Measurements from ENCODE around the gene FZD4. TPM values are rescaled to one million over a fixed set of nuclear protein-coding genes. Genes with fewer than 3 reads are reported as not detected.
"Not testable (repeated sequence)": the region's sequence is repeated elsewhere in the genome, so short reads cannot be mapped to it uniquely, and the experiment has no call there.

Gene FZD4
- polyA plus RNA-seq, 1 donor: 26.2 TPM

DNA sequence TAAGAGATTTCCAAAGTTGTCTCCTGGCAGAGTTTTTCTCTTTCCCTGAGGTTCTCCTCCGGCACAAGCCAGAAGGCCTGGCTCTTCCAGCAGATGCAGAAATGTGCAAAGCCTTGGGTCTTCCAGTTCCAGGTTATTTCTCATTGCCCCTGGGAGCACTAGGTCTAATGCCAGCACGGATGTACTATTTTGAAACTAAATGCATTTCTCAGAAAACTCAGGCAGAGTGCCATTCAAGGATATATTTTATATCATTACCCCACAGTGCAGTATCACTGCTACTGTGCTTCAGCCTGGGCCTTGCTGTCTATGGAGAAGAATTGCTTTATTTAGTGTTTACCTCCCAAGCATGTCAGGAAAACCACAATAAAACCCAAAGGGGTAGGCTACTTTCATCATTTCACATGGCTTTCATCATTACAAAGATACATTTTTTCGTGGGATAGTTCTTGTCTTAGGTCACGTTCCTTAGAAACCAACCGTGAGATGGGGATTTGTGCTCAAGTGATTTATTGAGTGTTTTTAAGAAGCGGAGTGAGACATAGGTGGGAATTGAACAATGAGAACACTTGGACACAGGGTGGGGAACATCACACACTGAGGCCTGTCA, 22.4 kb upstream of the FZD4 start:
- DNase-seq (ENCODE audit: low read depth): no peak

DNA sequence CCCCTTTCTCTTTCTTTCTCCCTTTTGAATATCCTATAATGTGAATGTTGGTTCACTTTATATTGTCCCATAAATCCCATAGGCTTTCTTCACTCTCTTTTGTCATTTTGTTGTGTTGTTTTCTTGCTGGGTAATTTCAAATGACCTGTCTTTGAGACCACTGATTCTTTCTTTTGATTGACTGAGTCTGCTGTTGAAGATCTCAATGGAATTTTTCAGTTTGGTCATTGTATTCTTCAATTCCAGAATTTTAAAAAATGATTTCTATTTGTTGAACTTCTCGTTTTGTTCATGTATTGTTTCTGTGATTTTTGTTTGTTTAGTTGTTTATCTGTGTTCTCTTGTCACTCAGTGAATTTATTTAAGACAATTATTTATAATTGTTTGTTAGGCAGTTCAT, 17.5 kb upstream of the FZD4 start:
- DNase-seq (ENCODE audit: low read depth): no peak

DNA sequence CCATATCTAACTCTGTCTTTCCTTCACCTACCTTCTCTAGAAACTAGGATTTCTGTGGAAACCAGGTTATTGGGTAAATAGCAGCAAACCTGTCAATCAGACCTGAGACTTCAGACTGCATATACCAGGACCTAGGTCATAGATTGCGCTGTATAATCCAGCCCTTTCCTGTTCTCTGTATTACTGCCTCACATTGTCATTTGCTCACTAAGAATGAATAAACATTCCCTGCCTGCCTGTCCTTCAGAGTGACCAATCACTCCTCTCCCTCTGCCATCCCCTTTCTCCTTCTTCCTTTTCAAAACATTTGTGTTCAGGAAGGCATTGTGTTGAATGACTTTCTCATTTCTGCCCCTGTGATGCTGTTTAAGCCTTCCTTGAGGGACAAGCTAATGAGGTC, 14.1 kb upstream of the FZD4 start:
- no peak for DNase-seq (ENCODE audit: low read depth)

DNA sequence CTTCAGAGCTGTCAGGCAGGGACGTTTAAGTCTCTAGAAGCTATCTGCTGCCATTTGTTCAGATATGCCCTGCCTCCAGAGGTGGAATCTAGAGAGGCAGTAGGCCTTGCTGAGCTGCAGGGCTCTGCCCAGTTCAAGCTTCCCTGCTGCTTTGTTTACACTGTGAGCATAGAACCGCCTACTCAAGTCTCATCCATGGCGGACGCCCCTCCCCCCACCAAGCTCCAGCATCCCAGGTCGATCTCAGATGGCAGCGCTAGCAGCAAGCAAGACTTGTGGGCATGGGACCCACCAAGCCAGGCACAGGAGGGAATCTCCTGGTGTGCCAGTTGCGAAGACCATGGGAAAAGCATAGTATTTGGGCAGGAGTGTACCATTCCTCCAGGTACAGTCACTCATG, 12.4 kb upstream of the FZD4 start:
- DNase-seq (ENCODE audit: low read depth): not testable (repeated sequence)

DNA sequence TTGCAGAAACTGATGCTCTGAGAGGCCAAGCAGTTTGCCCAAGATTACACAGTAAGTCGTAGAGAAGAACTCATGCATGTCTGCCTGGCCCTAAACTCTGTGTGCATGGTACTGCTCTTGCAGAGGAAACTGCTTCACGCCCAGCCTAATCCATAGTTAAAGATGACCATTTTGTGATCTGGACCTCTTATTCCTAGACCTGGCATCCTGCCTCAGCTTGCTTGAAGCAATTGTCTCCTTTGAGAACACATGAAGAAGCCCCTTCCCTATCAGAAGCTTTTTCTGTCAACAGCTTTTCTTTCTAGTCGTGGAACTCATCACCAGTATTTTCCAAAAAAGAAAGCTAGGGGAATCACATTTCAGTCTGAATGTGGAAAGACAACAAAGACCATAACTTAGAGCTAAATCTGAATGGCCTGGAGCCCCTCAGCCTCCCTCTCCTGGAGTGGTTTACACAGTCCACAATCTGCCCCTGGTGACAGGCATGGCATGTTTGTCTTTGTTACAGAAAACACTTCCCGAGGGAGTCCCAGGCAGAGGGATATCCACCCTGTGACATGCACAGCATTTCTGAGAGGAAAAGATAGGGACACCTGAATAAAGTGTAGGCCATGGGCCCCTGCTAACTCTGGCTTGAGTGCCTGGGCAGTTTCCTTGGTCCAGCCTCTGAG, 2.9 kb upstream of the FZD4 start:
- DNase-seq (ENCODE audit: low read depth): no peak

DNA sequence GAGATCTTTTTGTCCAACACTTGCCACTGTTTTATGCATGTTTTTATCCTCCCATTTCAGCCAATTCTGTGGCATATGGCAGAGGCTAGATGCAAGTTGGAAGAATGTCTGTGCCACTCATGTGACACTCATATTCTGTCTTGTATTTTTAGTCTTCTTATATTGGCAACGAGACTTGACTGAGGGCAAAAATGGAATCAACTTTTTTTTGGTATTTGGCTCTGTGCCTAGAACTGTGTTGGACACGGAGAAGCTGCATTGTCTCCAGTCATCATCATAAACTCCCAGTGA, 1.7 kb upstream of the FZD4 start:
- no peak for DNase-seq (ENCODE audit: low read depth)

DNA sequence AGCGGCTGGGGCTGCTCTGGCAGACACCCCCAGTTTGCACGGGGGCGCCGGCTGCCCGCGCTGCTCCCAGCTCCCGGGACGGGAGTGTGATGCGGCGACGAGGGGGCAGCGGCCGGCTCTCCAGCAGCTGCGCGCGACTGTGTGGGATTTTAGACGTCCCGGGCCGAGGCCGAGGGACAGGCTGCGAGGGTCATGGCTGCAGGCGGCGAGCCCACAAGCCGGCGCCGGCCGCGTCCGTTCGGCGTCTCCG, 159 bp downstream of the FZD4 start:
- no peak for DNase-seq (ENCODE audit: low read depth)

DNA sequence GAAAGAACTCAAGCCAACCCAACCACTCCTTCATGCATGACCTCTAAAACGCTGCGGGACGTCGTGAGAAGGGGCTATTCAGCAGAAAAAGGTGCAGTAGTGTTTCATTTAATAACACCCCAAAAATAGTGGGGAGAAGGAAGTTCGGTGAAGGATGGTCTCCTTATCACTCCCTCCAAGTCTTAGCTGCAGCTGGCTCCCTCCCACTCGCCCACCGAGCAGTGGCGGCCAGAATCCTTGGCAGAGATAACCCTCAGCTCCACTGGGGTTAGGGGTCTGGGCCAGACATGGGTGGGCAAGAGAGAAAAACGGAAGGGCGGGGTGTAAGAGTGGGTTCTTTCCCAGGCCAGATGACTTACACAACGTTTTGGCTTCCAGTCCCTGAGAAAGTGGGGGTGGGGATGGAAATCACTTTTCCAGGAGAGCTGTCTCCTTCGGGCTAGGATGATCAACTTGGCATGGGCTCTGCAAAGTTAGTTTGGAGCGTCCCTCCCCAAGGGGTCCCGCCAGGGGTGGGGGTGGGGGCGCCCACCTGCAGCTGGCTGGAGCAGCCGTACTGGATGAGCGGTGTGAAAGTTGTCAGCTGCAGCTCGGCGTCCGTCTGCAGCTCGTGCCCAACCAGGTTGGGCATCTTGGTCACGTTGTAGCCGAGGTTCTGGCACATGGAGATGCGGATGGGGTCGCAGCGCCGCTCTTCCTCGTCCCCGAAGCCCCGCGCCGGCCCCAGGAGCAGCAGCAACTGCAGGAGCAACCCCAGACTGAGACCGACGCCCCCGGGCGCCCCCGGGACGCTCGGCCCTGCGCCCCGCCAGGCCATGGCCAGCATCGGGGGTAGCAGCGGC, 705 bp downstream of the FZD4 start:
- no peak for DNase-seq (ENCODE audit: low read depth)

DNA sequence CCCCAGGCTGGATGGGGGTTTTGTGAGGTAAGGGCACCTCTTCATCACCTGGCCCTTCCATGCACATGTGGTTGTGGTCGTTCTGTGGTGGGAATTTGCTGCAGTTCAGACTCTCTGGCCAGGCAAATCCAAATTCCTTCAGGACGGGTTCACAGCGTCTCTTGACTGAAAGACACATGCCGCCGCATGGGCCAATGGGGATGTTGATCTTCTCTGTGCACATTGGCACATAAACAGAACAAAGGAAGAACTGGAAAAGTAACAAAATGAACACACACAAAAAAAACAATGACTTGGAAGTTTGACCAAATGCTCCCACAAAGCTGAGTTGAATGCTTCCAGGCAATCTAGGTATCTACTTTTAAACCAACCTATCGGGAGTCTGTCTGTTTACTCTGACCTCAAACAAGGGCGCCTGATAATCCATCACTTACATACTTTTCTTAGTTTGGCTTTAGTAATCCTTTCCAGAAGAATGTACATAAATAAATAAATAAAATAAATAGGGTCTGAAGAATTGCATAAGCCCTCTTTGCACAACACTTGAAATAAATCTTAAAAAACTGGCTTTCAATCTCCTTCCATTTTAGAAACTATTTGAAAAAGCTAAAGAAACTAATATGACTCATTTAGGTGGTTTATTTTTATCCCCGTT, 2.8 kb downstream of the FZD4 start:
- no peak for DNase-seq (ENCODE audit: low read depth)

DNA sequence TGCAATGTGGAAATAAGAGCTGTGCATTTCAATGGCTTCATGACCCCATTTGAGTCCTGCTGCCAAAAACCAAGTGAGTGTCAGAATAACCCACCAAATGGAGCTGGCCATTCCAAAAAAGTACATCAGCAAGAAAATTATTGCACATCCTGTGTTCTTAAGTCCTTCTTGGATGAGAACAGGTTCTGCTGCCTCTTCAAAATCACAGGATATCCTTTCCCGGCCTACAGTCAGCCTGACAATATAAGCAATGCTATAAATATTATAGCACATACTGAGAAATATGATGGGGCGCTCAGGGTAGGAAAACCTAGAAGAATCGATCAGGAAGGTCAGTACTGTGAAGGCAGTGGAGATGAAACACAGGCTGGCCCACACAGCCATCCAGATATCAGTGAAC, 3.5 kb downstream of the FZD4 start:
- DNase-seq (ENCODE audit: low read depth): no peak

DNA sequence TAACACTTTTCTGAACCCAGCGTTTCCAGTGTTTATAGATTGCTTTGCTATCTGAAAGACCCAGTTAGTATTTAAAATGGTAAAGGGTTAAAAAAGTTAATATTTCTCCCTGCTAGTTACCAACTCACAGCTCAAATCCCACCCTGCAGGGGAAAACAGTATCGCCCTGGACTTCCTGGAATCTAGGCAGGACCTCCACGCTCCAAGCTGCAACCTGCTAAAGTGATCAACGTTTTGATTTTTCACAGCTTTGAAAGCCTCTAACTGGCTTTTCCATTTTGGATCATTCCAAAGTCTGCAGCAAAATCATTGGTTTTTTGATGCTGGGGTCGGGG, 4.6 kb downstream of the FZD4 start:
- no peak for DNase-seq (ENCODE audit: low read depth)

DNA sequence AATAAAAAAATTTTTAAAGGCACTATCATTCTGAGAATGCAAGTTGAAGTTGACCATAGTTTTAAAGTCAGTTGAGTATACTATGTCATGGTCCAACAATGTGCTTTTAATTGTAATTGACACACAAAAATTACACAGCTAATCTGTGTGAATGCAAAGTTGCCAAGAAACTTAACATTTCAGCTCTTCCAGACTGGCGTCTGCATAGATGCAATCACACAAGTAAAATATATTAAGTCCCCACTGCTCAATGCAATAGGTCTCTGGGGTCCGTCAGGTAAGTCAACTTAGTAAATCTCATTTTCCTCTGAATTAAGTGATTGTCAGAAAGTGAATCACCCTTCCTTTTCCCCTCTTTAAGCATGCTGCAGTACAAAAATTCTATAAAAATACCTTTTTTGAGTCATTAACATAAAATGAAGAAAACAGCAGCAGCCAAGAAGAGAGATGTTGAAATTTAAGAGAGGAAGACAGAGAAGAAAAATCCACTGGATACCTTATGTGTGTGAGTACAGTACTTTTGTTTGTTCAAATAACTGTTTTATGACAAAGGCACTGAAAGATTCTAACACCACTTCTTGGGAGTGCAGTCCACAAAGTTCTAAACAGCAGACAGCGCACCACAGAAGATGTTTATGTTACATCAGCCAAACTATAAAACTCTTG, 5.1 kb downstream of the FZD4 start:
- no peak for DNase-seq (ENCODE audit: low read depth)

DNA sequence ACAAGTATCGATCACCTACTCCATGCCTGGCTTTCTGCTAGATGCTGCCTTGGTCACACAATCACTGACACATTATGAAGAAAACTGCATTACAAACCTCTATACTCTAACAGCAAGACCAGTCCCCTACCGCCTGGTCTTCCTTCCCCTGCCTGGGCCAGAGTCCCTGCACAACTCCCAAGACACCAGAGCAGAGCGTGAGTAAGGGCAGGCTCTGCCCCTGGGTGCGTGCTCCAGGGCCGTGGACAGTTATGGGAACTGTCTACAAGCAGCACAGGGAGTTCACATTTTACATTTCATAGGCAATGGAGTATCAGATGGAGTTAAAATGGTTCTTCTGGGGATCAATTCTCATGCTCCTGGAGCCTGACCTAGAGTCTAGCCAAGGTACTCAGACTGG, 6.5 kb downstream of the FZD4 start:
- no peak for DNase-seq (ENCODE audit: low read depth)

DNA sequence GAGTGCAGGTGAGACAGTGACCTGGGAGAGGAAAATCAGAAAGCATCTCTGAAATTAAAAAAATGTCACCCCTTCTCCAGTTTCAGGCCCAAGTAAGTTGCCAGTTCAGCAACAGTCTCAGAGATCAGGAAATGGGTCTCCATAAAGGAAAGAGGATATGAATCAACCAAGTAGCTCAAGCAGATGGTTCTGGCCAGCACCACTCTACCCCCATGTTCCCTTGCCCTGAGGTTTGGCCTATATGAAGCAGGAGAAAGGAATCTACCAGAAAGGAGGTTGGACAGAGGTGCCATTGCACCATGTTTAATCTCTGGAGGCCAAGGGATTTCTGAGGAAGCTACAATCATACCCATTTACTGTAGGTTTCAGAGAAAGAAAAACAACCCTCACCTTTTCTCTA, 7.7 kb downstream of the FZD4 start:
- no peak for DNase-seq (ENCODE audit: low read depth)

DNA sequence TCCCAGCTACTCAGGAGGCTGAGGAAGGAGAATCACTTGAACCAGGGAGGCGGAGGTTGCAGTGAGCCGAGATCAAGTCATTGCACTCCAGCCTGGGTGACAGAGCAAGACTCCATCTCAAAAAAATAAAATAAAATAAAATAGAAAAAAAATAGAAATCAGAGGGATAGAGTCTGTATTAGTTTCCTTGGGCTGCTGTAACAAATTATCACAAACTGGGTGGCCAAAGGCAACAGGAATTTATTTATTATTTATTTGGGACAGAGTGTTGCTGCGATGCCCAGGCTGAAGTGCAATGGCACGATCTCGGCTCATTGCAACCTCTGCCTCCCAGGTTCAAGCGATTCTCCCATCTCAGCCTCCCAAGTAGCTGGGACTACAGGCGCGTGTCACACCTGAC, 11.7 kb downstream of the FZD4 start:
- not testable (repeated sequence) for DNase-seq (ENCODE audit: low read depth)

DNA sequence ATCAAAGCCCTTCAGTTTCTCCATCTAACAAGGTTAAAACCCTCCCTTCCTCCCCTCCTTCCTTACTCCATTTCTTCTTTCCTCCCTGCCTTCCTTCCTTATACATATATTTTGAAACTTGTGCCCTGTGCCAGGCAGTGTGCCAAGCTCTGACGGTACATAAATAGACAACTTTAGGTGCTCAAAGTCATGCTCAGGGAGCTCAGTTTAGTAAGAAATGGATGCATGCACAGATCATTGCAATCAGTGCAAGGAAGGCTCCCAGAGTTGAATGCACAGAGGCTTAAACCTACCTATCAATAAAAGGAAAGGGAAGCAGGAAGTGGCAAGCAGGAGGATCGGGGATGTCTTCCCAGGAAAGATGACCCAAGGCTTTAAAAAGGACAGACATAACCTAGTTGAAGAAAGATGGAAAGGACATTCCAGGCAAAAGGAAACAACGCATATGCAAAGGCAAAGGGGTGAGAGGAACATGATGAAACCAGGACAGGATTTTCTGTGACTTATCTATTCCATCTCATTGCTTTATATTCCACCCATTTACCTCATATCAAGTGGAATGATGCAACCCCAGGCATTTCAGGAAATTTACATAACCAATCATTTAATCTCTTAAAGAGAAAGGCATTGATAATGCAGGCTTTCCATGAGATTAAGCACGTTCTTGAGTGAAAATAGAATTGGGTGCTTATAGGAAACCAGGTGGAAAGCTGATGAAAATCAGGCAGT, 13.2 kb downstream of the FZD4 start:
- DNase-seq (ENCODE audit: low read depth): no peak

DNA sequence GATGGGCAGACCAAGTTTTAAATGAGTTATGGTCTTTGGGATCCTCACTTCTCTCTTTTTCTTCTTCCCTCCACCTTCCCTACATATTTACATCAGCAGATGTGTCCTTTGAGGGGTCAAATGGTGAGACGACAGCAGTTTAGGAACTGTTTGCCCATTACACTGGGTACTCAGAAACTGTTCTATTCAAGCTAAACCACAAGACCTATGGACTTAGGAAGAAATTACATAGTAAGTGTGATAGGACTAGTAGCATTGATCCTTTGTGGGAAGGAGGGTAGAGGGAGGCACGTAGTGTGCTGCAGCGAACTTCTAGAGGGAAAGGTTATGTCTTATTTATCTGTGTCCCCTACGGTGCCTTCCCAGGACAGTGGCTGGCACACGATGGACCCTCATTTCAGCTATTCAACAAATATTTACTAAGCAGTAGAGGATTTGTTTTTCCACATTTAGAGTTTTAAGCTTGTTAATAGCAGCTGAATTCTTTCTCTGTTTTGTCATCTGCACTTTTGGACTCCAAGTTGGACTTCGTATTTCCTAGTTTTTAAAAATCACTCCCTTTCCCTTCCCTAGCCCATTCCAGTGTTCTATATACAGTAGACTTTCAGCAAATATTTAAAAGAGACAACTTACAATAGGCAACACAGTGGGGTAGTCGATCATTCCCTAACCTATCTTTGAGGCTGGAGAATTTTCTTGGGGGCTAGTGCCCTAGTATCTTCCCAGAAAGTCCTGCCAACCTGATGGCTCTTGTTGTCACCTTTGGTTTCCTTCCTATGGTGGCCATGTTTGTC, 13.9 kb downstream of the FZD4 start:
- DNase-seq (ENCODE audit: low read depth): no peak

DNA sequence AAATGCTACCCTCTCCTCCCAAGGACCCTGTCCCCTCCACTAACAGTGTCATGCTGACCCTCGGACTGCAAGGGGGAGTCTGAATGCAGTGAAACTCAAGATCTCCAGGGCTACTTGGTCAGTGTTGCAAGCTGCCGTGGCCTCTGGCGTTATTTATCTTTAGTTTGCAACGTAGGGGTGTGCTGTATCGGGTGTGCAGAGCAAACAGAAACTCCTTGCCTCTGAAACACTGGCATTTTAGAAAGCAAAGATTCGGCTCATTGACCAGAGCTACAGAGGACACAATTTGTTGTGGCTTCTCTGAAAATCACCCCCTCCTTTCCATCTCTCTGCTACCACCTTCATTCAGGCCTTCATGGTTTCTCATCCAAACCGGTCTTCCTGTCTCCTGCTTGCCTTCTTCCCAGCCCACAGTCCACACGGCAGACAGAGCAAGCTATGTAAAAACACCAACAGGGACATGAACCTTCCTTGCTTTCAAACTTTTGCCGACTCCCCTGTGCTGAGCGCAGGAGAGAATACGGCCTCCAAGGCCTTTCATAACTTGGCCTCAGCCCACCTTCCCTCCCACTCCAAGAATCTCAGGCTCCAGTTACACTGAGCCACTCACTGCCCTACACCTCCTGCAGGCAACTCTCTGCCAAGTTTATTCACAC, 14.9 kb downstream of the FZD4 start:
- no peak for DNase-seq (ENCODE audit: low read depth)

DNA sequence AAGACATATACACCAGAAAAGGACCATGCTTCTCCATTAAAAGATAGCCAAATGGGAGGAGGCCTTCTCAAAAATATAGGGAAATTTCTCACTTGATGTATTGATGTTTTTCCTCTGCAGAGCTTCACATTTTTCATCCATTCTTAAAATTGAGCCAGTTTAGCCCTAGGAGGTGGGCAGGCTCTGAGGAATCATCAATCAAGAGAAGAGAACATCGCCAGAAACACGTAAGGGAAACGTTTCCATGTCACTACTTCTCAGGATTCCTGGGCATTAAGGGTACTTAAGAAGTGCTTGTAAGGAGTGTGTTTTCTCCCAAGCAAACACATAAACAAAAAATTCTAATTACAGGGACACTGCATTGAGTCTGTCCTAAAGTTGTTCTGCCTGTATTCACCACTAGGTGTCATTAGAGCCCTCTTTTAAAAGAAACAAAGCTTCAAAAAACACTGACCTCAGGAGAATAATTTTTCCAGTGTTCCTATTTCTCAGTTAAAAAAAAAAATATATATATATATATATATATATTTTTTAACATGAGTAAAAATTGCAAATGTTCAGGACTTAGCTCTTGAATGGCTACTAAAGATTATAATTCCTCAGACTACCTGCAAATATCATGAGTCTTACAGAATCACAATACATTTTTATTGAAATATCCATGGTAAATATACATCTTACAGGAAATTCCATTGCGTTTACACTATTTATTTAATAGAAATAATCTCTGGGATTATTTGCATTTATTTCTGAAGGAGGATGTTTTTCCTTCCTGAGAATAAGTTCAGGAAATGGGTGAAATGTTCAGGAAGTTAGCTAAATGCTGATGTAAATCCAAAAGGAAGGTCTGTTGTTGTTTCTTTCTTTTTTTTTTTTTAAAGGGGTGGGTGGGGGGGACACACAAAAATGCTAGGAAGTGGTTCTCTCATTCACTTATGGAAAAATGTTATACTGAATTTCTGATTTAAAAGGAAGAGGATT, 16.0 kb downstream of the FZD4 start:
- DNase-seq (ENCODE audit: low read depth): no peak

Data from forelimb muscle (tissue), 1 donor.